ENCODE measurements around the gene COL23A1.

COL23A1 gene

DNA sequence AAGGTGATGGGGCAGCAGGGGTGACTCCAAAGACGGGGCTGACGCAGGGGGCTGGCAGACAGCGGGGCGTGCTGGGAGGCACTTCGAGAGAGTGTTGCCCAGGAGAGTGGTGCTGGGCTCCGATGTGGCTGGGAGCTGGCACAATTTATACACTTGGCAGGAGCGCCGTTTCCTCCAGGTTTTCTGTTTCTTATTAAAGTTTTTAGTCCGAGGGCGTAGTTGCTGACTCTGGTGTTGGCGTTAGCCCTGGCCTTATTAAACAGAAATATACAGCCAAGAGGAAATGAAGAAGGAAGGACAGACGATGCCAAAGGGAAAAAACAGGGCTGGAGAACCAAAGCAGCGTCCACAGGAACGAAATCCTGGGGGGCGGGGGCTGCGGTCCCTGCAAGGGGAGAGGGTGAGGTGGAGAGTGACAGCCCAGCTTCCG lies 218.0 kb downstream of the COL23A1 start:
- TF ChIP-seq ZSCAN23 (tag by site-specific recombination; IDR thresholded peaks at IDR 0.05) (no peak), ZNF146 (tag by site-specific recombination; IDR thresholded peaks at IDR 0.05) (no peak), ZNF501 (tag by site-specific recombination; IDR thresholded peaks at IDR 0.05) (no peak), ZNF530 (tag by site-specific recombination; IDR thresholded peaks at IDR 0.05; ENCODE audit: low read depth) (no peak), BCL11A (tag by site-specific recombination; IDR thresholded peaks at IDR 0.05; ENCODE audit: low read depth) (no peak), ZNF266 (tag by site-specific recombination; IDR thresholded peaks at IDR 0.05; ENCODE audit: low read depth) (no peak), SCRT1 (tag by site-specific recombination; IDR thresholded peaks at IDR 0.05; ENCODE audit: borderline replicate concordance) (no peak), ZNF404 (tag by site-specific recombination; IDR thresholded peaks at IDR 0.05) (no peak), ZNF670 (tag by site-specific recombination; IDR thresholded peaks at IDR 0.05; ENCODE audit: low read depth) (no peak), ZXDB (tag by site-specific recombination; IDR thresholded peaks at IDR 0.05) (no peak), ZNF140 (tag by site-specific recombination; IDR thresholded peaks at IDR 0.05) (no peak)
- TF ChIP-seq, protein P1, sequence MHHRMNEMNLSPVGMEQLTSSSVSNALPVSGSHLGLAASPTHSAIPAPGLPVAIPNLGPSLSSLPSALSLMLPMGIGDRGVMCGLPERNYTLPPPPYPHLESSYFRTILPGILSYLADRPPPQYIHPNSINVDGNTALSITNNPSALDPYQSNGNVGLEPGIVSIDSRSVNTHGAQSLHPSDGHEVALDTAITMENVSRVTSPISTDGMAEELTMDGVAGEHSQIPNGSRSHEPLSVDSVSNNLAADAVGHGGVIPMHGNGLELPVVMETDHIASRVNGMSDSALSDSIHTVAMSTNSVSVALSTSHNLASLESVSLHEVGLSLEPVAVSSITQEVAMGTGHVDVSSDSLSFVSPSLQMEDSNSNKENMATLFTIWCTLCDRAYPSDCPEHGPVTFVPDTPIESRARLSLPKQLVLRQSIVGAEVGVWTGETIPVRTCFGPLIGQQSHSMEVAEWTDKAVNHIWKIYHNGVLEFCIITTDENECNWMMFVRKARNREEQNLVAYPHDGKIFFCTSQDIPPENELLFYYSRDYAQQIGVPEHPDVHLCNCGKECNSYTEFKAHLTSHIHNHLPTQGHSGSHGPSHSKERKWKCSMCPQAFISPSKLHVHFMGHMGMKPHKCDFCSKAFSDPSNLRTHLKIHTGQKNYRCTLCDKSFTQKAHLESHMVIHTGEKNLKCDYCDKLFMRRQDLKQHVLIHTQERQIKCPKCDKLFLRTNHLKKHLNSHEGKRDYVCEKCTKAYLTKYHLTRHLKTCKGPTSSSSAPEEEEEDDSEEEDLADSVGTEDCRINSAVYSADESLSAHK (tag by site-specific recombination; IDR thresholded peaks at IDR 0.05), result no peak
- TF ChIP-seq, protein P2, sequence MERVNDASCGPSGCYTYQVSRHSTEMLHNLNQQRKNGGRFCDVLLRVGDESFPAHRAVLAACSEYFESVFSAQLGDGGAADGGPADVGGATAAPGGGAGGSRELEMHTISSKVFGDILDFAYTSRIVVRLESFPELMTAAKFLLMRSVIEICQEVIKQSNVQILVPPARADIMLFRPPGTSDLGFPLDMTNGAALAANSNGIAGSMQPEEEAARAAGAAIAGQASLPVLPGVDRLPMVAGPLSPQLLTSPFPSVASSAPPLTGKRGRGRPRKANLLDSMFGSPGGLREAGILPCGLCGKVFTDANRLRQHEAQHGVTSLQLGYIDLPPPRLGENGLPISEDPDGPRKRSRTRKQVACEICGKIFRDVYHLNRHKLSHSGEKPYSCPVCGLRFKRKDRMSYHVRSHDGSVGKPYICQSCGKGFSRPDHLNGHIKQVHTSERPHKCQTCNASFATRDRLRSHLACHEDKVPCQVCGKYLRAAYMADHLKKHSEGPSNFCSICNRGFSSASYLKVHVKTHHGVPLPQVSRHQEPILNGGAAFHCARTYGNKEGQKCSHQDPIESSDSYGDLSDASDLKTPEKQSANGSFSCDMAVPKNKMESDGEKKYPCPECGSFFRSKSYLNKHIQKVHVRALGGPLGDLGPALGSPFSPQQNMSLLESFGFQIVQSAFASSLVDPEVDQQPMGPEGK (tag by site-specific recombination; IDR thresholded peaks at IDR 0.05), result no peak
- TF ChIP-seq, protein P3, sequence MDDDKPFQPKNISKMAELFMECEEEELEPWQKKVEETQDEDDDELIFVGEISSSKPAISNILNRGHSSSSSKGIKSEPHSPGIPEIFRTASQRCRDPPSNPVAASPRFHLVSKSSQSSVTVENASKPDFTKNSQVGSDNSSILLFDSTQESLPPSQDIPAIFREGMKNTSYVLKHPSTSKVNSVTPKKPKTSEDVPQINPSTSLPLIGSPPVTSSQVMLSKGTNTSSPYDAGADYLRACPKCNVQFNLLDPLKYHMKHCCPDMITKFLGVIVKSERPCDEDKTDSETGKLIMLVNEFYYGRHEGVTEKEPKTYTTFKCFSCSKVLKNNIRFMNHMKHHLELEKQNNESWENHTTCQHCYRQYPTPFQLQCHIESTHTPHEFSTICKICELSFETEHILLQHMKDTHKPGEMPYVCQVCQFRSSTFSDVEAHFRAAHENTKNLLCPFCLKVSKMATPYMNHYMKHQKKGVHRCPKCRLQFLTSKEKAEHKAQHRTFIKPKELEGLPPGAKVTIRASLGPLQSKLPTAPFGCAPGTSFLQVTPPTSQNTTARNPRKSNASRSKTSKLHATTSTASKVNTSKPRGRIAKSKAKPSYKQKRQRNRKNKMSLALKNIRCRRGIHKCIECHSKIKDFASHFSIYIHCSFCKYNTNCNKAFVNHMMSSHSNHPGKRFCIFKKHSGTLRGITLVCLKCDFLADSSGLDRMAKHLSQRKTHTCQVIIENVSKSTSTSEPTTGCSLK (tag by site-specific recombination; IDR thresholded peaks at IDR 0.05), result no peak
- TF ChIP-seq, protein P4, sequence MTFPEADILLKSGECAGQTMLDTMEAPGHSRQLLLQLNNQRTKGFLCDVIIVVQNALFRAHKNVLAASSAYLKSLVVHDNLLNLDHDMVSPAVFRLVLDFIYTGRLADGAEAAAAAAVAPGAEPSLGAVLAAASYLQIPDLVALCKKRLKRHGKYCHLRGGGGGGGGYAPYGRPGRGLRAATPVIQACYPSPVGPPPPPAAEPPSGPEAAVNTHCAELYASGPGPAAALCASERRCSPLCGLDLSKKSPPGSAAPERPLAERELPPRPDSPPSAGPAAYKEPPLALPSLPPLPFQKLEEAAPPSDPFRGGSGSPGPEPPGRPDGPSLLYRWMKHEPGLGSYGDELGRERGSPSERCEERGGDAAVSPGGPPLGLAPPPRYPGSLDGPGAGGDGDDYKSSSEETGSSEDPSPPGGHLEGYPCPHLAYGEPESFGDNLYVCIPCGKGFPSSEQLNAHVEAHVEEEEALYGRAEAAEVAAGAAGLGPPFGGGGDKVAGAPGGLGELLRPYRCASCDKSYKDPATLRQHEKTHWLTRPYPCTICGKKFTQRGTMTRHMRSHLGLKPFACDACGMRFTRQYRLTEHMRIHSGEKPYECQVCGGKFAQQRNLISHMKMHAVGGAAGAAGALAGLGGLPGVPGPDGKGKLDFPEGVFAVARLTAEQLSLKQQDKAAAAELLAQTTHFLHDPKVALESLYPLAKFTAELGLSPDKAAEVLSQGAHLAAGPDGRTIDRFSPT (tag by site-specific recombination; IDR thresholded peaks at IDR 0.05), result no peak
- TF ChIP-seq, protein P5, sequence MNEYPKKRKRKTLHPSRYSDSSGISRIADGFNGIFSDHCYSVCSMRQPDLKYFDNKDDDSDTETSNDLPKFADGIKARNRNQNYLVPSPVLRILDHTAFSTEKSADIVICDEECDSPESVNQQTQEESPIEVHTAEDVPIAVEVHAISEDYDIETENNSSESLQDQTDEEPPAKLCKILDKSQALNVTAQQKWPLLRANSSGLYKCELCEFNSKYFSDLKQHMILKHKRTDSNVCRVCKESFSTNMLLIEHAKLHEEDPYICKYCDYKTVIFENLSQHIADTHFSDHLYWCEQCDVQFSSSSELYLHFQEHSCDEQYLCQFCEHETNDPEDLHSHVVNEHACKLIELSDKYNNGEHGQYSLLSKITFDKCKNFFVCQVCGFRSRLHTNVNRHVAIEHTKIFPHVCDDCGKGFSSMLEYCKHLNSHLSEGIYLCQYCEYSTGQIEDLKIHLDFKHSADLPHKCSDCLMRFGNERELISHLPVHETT (tag by site-specific recombination; IDR thresholded peaks at IDR 0.05), result no peak
- TF ChIP-seq, protein P6, sequence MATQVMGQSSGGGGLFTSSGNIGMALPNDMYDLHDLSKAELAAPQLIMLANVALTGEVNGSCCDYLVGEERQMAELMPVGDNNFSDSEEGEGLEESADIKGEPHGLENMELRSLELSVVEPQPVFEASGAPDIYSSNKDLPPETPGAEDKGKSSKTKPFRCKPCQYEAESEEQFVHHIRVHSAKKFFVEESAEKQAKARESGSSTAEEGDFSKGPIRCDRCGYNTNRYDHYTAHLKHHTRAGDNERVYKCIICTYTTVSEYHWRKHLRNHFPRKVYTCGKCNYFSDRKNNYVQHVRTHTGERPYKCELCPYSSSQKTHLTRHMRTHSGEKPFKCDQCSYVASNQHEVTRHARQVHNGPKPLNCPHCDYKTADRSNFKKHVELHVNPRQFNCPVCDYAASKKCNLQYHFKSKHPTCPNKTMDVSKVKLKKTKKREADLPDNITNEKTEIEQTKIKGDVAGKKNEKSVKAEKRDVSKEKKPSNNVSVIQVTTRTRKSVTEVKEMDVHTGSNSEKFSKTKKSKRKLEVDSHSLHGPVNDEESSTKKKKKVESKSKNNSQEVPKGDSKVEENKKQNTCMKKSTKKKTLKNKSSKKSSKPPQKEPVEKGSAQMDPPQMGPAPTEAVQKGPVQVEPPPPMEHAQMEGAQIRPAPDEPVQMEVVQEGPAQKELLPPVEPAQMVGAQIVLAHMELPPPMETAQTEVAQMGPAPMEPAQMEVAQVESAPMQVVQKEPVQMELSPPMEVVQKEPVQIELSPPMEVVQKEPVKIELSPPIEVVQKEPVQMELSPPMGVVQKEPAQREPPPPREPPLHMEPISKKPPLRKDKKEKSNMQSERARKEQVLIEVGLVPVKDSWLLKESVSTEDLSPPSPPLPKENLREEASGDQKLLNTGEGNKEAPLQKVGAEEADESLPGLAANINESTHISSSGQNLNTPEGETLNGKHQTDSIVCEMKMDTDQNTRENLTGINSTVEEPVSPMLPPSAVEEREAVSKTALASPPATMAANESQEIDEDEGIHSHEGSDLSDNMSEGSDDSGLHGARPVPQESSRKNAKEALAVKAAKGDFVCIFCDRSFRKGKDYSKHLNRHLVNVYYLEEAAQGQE (tag by site-specific recombination; IDR thresholded peaks at IDR 0.05), result no peak
- TF ChIP-seq, protein P7, sequence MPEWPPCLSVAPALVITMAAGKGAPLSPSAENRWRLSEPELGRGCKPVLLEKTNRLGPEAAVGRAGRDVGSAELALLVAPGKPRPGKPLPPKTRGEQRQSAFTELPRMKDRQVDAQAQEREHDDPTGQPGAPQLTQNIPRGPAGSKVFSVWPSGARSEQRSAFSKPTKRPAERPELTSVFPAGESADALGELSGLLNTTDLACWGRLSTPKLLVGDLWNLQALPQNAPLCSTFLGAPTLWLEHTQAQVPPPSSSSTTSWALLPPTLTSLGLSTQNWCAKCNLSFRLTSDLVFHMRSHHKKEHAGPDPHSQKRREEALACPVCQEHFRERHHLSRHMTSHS (tag by site-specific recombination; IDR thresholded peaks at IDR 0.05), result no peak
- POLR2A ChIA-PET, result no interaction called here
- Histone ChIP-seq H3K27ac (ENCODE audit: extremely low read depth, low read depth, low read length) (no peak overlapping the region), H3K4me1 (ENCODE audit: control insufficient read depth, insufficient read depth, low read length) (no peaks in the 10 kb centered on the region), H3K4me3 (ENCODE audit: low read depth, low read length) (no peak overlapping the region), H3K9me3 (ENCODE audit: control insufficient read depth, insufficient read depth, low read depth, low read length) (no peaks in the 10 kb centered on the region; the same call in 1 of the 2 replicates), H3K36me3 (ENCODE audit: control insufficient read depth in 2 of 2, insufficient read depth in 1 of 2, low read length in 2 of 2) (no peaks in the 10 kb centered on the region)
- CTCF ChIA-PET, result no interaction called here

Measured in HEK293 (cell line).